Bronchial smooth muscle cell (primary cell): ENCODE results near the gene PROB1. TPM values are rescaled to one million over a fixed set of nuclear protein-coding genes. Genes with fewer than 3 reads are reported as not detected.

Experiments
- total RNA-seq: library from RNA; depleted of rRNA; stranded (reverse); fragments of >200 nt; gene quantifications from 2 replicates; pipeline ENCODE4 v1.2.1, GENCODE V29; 2014

The PROB1 gene, protein sequence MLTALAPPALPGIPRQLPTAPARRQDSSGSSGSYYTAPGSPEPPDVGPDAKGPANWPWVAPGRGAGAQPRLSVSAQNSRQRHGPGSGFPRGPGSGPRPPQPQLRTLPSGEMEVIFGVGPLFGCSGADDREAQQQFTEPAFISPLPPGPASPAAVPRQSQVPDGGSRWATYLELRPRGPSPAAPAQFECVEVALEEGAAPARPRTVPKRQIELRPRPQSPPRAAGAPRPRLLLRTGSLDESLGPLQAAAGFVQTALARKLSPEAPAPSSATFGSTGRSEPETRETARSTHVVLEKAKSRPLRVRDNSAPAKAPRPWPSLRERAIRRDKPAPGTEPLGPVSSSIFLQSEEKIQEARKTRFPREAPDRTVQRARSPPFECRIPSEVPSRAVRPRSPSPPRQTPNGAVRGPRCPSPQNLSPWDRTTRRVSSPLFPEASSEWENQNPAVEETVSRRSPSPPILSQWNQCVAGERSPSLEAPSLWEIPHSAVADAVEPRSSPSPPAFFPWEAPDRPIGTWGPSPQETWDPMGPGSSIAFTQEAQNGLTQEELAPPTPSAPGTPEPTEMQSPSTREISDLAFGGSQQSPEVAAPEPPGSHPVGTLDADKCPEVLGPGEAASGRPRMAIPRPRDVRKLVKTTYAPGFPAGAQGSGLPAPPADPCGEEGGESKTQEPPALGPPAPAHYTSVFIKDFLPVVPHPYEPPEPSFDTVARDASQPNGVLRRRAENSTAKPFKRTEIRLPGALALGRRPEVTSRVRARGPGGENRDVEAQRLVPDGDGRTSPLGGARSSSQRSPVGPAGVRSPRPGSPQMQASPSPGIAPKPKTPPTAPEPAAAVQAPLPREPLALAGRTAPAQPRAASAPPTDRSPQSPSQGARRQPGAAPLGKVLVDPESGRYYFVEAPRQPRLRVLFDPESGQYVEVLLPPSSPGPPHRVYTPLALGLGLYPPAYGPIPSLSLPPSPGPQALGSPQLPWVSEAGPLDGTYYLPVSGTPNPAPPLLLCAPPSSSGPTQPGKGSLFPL
- 0.26 and 1.3 TPM in 2 replicates for total RNA-seq

DNA sequence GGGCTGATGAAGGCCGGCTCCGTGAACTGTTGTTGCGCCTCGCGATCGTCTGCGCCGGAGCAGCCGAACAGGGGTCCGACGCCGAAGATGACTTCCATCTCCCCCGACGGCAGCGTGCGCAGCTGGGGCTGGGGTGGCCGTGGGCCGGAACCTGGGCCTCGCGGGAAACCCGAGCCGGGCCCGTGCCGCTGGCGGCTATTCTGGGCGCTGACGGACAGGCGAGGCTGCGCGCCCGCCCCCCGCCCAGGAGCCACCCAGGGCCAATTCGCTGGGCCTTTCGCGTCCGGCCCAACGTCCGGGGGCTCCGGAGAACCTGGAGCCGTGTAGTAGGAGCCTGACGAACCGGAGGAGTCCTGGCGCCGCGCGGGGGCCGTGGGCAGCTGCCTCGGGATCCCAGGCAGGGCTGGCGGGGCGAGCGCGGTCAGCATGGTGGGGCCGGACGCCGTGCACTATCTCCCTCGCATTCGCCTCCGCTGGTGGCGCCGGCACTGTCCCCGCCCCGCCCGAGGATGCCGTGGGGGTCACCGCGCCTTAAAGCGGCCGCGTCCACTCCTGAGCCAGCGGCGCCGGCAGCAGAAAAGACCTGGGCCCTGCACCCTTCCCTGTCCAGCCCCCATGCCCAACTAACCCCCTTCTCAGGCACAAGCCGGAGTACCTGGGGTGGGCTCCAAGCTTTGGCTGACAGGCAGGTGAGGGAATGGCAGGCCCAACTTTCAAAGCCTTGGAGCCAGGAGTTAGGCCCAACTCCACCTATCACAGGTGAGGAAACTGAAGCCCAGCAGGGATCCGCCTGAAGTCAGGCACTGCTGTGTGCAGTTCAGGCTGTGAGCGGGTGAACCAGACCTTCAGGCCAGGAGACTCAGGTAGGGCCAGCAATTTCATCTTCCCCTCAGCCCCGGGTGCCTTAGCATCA, at the start of gene PROB1:
PROB1 (minus strand) TSS at position 451 of the 913 bp plus-strand sequence; CDS start at position 428, 23 bp downstream.

DNA sequence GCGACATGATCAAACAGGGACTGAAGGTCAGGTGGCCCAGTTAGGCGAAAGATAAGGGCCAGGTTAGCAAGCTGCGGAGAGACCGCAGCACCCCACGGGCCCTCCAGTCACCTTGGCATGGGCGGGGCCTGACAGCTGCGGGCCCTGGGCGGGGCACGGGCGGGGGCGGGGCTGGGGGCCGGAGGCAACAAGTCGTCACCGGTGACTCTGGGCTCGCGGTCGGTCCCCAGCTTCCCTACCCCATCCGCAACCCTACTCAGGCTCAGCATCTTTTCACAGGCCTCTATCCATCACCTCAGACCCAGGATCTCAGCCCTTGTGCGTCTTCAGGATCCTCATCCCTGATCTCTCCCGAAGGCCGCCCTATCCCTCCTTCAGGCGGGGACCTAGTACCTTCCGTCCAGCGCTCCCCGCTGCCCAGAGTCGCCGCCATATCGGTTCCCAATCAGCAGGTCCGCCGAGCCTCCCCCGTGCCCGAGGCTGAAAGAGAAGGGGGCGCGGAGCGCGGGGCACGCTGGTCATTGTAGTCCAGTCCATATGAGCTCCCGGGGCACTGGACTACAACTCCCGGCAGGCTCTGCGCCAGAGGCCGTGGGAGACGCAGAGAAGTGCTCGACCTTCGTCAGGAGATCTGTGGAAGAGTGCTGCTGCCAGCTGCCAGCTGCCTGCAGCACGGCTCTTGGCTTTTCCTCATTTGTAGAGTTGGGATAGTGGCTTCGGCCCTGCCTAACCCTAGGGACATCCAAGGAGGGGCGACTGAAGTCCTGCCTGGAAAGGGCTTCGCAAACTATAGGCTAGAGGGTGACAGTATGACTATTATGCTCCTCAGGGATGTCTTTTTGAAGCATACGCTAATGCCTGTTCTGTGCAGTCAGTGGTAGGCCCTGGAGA, 44.4 kb upstream of the PROB1 start, which contains the start of gene DNAJC18:
DNAJC18 (minus strand) TSS at position 513 of the 891 bp plus-strand sequence; CDS start at position 433, 80 bp downstream.

DNA sequence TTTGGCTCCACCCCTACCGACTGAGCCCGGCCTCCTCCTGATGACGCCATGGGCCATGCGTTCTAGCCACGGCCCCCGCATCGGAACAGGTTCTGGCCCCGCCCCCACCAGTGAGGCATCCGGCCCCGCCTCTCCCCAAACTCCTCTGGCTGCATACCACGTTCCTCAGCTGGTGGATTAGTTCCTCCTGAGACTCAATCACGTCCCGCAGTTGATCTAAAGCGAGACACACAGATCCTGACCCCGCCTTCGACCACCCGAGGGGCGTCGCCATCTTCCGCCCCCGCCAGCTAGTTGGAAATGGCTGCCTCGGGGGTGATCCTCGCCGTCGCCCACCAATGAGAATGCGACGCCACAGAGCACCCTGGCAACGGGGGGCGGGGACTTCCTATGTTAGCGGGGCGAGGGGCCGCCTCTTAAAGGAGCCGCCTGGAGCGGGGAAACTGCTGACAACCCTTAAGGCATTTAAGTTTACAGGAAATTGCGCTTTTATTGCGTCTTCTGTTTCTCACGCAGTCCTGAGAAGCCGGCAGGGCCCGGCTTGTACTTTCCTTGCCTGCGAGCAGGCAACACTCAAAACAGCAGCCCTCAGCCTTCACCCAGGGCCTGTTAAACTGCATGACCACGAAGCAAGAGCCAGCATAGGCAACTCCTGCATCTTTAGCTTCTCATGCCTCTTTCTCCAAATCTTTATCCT, 9.0 kb upstream of the PROB1 start, which contains the start of gene SPATA24:
SPATA24 (minus strand) TSS at position 303 of the 697 bp plus-strand sequence; CDS start at position 274, 29 bp downstream.

DNA sequence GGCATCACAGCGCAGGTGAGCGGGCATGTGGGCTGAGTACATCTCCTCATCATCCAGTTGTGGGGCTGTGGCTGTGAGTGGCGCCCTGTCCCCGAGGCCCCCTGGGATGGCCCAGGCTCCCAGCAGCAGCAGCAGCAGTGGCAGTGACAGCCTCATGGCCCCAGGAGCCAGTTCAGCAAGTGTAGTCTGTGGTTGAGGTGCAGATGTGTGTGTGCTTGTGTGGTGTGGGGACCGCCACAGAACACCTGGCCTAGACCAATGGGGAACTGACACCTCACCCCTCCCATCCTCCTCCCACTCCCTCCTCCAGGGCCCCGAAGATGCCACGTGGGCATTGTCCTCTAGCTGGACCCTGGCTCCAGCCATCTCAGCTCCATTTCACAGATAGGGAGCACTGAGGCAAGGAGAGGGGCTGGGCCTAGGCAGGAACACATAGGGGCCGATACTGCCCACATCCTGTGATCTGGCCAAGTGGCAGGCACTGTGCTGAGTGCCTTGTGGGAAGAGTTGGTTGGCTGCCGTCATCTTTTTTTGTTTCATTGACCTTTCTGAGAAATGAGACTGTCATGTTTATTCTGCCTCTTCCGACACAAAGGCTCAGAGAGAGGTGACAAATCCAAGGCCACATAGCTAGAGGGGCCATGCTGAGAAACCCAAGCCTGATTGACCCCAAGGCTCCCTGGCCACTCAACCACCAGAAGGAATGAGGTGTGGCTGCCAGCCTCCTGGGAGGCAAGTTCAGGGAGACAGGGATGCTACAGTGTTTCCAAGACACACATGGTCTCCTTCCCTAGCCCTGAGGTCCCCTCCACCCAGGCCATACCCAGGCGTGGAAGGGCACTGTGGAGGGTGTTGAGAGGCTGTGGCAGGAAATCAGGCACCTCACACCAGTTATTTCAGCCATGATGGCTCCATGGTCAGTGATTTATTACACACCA, 4.9 kb downstream of the PROB1 start, which contains the start of gene MZB1:
MZB1 (minus strand) TSS at position 213 of the 938 bp plus-strand sequence; CDS start at position 156, 57 bp downstream.

DNA sequence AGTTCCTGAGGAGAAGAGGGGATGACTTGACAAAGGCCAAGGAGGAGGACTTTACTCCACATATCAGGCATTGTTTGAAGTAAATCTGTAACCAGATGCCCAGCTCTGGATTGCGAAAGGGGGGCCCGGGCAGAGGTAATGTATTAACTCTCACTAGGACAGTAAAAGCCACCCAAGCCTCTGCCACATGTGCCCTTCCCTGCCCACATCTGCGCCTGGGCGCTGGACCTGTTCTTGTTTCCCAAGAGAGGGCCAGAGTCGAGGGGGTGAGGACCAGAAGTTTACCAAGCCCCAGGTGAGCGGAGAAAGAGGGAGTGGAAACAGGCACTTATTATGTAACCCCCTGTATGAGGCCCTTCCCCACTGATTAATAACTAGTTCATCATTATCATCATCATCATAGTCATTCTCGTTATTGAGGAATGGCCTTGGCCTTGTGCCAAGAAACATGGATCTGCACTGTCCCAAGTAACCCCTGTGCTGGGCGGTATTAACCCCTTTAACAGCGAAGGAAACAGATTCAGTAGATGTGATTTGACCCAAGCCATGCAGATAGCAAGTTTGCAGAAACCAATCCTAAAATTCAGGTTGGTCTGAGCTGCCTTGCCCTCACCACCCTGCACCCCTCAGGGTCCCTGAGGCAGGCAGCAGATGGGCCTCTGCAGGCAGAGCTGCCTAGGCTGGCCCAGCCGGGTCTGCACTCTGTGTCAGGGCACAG, 11.5 kb downstream of the PROB1 start, which contains the start of gene SLC23A1:
SLC23A1 (minus strand) TSS at position 23 of the 718 bp plus-strand sequence. CDS start 44 bp downstream, outside the sequence.

DNA sequence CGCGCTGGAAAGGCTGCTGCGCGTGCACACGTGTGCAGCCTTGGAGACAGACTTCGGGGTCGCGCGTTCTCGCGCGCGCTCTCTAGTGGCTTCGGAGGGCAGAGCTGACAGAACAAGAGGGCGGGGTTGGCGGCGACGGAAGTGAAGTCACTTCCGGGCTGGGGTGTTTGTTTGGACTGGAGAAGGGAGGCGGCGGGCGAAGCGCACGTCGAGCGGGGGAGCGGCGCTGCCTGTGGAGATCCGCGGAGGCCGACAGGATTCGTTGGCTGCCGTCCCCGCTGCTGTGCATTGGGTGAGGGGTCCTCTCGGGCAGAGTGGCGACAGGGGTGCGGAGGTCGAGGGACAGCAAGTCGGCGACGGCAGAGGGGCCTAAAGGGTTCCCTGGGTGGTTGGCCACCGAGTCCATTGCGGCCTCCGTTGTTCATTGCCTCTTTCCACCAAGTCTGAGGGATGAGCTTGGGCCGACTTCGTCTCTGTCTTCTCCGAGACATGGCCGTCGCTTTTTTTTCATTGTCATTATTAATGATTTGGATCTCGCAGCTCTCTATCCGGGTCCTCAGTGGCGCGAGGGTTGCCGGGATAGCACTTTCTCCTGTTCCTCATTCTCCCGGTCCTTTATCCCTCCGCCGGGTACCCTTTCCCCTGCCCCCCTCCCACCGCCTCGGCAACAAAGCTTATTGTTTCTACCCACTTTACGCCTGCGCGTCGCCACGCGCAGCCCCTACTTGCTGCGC, 53.0 kb downstream of the PROB1 start, which contains the start of gene PAIP2:
PAIP2 (plus strand) TSS at position 166 of the 734 bp plus-strand sequence. CDS start 21,931 bp downstream, outside the sequence.

Other genes starting within 250 kb of the PROB1 start
- 109 and 134 TPM in 2 replicates for gene SIL1, start 196.7 kb downstream of the PROB1 start, total RNA-seq
- 211 and 213 TPM in 2 replicates for gene MATR3, start 101.4 kb downstream of the PROB1 start, total RNA-seq
- 61.9 and 74.1 TPM in 2 replicates for gene PAIP2, start 53.2 kb downstream of the PROB1 start, total RNA-seq
- not detected in 2 replicates for gene SLC23A1, start 11.8 kb downstream of the PROB1 start, total RNA-seq
- not detected in 2 replicates for gene MZB1, start 5.2 kb downstream of the PROB1 start, total RNA-seq
- 3.5 and 7.7 TPM in 2 replicates for gene SPATA24, start 9.0 kb upstream of the PROB1 start, total RNA-seq
- 9.8 and 10.6 TPM in 2 replicates for gene DNAJC18, start 44.4 kb upstream of the PROB1 start, total RNA-seq
- not detected in 2 replicates for gene ECSCR, start 67.6 kb upstream of the PROB1 start, total RNA-seq
- gene SMIM33, start 75.9 kb upstream of the PROB1 start, total RNA-seq = not detected in 2 replicates
- 30.9 and 42.2 TPM in 2 replicates for gene STING1, start 87.7 kb upstream of the PROB1 start, total RNA-seq
- 26.6 and 37.2 TPM in 2 replicates for gene UBE2D2, start 166.2 kb upstream of the PROB1 start, total RNA-seq